Neural progenitor cell (in vitro differentiated cells): ENCODE results near the gene NEDD8. TPM values are rescaled to one million over a fixed set of nuclear protein-coding genes. Genes with fewer than 3 reads are reported as not detected.
A peak's percentile ranks its signal among the peaks of the same experiment; 100 is the strongest.

Experiments
- DNase-seq: peaks from one replicate; pipeline ENCODE4 v3.0.0-alpha.2; 2016; ENCODE audit warnings: low spot score
- H2AFZ ChIP-seq: fragments of 200-600 bp; sonication (generic); replicated peaks from 2 replicates; pipeline ENCODE4 v1.6.1; 2016; ENCODE audit warnings: antibody characterized with exemption
- H3F3A ChIP-seq: fragments of 200-600 bp; sonication (generic); 2 replicates; pipeline ENCODE4 v1.6.1; 2016; ENCODE audit warnings: antibody characterized with exemption, low read depth
- H3K27ac ChIP-seq: fragments of 200-600 bp; sonication (generic); 2 replicates; pipeline ENCODE4 v1.5.1; 2016; ENCODE audit warnings: mild to moderate bottlenecking
- H3K27me3 ChIP-seq: fragments of 200-600 bp; sonication (generic); 2 replicates; pipeline ENCODE4 v1.6.1; 2016; ENCODE audit warnings: mild to moderate bottlenecking, moderate library complexity
- H3K36me3 ChIP-seq: fragments of 200-600 bp; sonication (generic); 2 replicates; pipeline ENCODE4 v1.5.1; 2016
- H3K4me1 ChIP-seq: fragments of 200-600 bp; sonication (generic); 2 replicates; pipeline ENCODE4 v1.6.1; 2016; ENCODE audit warnings: mixed run types
- H3K4me2 ChIP-seq: fragments of 200-600 bp; sonication (generic); 2 replicates; pipeline ENCODE4 v1.6.1; 2016
- H3K4me3 ChIP-seq: fragments of 200-600 bp; sonication (generic); 2 replicates; pipeline ENCODE4 v1.5.1; 2016
- H3K79me2 ChIP-seq: fragments of 200-600 bp; sonication (generic); 2 replicates; pipeline ENCODE4 v1.6.1; 2016; ENCODE audit warnings: low read depth
- H3K9ac ChIP-seq: fragments of 200-600 bp; sonication (generic); 2 replicates; pipeline ENCODE4 v1.6.1; 2016
- H3K9me3 ChIP-seq: fragments of 200-600 bp; sonication (generic); 2 replicates; pipeline ENCODE4 v1.5.1; 2016; ENCODE audit warnings: low read depth
- H4K20me1 ChIP-seq: fragments of 200-600 bp; sonication (generic); 2 replicates; pipeline ENCODE4 v1.6.1; 2016; ENCODE audit warnings: low read depth
- H3K27ac Mint-ChIP-seq: 3 replicates; pipeline ENCODE4 v1.8.0; 2021; ENCODE audit warnings: mixed read lengths
- H3K27me3 Mint-ChIP-seq: 2 replicates; pipeline ENCODE4 v1.8.0; 2022; ENCODE audit warnings: low read depth, mild to moderate bottlenecking, inconsistent platforms, moderate library complexity, mixed read lengths; ENCODE audit not compliant: insufficient read depth
- H3K36me3 Mint-ChIP-seq: 3 replicates; pipeline ENCODE4 v1.8.0; 2021; ENCODE audit warnings: mixed read lengths
- H3K4me1 Mint-ChIP-seq: 3 replicates; pipeline ENCODE4 v1.8.0; 2021; ENCODE audit warnings: mixed read lengths
- H3K4me3 Mint-ChIP-seq: 3 replicates; pipeline ENCODE4 v1.8.0; 2021; ENCODE audit warnings: mild to moderate bottlenecking, moderate library complexity, mixed read lengths
- H3K9me3 Mint-ChIP-seq: 3 replicates; pipeline ENCODE4 v1.8.0; 2020; ENCODE audit warnings: mixed read lengths
- EZH2 ChIP-seq: fragments of 200-600 bp; sonication (generic); IDR thresholded peaks from 2 replicates; pipeline ENCODE4 v1.6.1; 2017; ENCODE audit warnings: antibody characterized with exemption, mild to moderate bottlenecking, moderate library complexity
- EZH2phosphoT487 ChIP-seq: fragments of 200-600 bp; sonication (generic); IDR thresholded peaks from 2 replicates; pipeline ENCODE4 v1.6.1; 2017; ENCODE audit warnings: antibody characterized with exemption
- total RNA-seq: library from RNA; depleted of rRNA; stranded (reverse); fragments of >200 nt; gene quantifications from 2 replicates; pipeline ENCODE4 v1.2.3, GENCODE V29; 2015; ENCODE audit warnings: low replicate concordance
- TF ChIP-seq, protein P1 (sequence below): fragments of 200-600 bp; sonication (generic); IDR thresholded peaks from 2 replicates; pipeline ENCODE4 v1.5.1; 2017; ENCODE audit warnings: antibody characterized with exemption, mild to moderate bottlenecking

The NEDD8 gene
- total RNA-seq, 1 donor from 2014 or later = 220 TPM

DNA sequence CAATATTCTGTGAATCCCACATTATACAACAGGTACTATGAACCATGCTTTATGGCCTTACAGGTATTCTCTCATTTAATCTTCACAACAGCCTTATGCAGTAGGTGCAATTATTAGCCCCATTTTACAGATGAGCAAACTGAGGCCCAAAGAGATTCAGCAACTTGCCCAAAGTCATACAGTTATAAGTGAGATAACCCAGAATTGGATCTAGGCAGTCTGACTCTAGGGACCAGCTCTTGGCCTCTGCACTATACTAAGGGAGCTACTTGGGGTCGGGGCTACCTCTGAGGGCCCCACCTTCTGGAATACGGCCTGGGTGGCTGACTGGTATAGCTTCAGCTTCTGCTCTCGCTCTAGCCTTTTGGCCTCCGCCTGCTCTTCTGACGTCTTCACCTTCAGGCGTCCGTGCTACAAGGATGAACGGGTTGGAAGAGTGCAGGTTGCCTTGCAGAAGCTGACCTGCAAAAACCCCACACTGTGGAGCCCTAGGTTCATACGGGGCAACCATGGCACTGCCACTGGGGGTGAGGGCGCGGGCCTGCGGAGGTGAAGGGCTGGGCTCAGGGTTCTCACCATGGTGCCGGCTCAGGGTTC is 38.5 kb upstream of the NEDD8 start:
- Histone ChIP-seq H3K9ac (peak overlapping the region; percentile 68), H3K4me3 (peak overlapping the region; percentile 86), H3K27me3 (no peaks in the 10 kb centered on the region), H4K20me1 (no peaks in the 10 kb centered on the region), H3K27ac (no peak overlapping the region), H3K4me2 (peak overlapping the region; percentile 82), H3K79me2 (peaks cover 8% of the 10 kb centered on the region), H3K36me3 (no peaks in the 10 kb centered on the region), H3F3A (peaks cover 10% of the 10 kb centered on the region), H2AFZ (peak overlapping the region; percentile 91), H3K9me3 (no peaks in the 10 kb centered on the region), H3K4me1 (peaks cover 6% of the 10 kb centered on the region)
- peak overlapping the region; percentile 90 for H3K27ac Mint-ChIP-seq
- DNase-seq = no peak
- no peaks in the 10 kb centered on the region for H3K9me3 Mint-ChIP-seq
- H3K4me1 Mint-ChIP-seq = peaks cover 15% of the 10 kb centered on the region
- peak overlapping the region; percentile 91 for H3K4me3 Mint-ChIP-seq
- peaks cover 2% of the 10 kb centered on the region for H3K36me3 Mint-ChIP-seq
- H3K27me3 Mint-ChIP-seq = peaks cover 8% of the 10 kb centered on the region
- TF ChIP-seq, protein P1, sequence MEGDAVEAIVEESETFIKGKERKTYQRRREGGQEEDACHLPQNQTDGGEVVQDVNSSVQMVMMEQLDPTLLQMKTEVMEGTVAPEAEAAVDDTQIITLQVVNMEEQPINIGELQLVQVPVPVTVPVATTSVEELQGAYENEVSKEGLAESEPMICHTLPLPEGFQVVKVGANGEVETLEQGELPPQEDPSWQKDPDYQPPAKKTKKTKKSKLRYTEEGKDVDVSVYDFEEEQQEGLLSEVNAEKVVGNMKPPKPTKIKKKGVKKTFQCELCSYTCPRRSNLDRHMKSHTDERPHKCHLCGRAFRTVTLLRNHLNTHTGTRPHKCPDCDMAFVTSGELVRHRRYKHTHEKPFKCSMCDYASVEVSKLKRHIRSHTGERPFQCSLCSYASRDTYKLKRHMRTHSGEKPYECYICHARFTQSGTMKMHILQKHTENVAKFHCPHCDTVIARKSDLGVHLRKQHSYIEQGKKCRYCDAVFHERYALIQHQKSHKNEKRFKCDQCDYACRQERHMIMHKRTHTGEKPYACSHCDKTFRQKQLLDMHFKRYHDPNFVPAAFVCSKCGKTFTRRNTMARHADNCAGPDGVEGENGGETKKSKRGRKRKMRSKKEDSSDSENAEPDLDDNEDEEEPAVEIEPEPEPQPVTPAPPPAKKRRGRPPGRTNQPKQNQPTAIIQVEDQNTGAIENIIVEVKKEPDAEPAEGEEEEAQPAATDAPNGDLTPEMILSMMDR = no peak
- no peak for TF ChIP-seq EZH2phosphoT487
- no peak for TF ChIP-seq EZH2

DNA sequence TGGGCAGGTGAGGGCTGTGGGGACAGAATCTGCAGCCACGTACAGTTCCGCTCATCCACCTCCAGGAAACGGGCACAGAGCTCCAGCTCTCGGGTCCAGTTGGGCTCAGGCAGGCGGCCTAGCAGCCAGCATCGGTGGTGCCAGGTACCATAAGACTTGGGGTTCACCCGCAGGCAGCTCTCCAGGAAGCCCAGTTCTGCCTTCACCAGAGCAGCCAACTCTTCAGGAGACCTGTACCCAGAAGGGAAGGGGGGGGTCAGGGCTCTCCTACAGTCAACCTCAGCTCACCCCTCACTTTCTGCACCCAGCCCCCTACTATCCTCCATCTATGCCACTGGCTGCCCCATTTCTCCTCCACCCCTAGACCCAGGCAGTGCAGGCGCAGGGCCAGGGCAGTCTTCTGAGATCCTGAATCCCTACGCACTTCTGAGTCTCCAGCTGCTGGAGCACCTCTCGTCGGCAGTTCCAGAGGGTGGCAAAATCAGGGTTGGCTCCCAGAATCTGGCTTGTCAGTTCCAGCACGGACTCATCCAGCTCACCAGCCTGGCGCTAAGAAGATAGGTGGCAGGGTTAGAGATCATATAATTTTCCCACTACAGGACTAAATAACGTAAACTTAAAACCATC is 37.9 kb upstream of the NEDD8 start:
- Mint-ChIP-seq H3K4me1 (peaks cover 15% of the 10 kb centered on the region), H3K4me3 (peak overlapping the region; percentile 91), H3K9me3 (no peaks in the 10 kb centered on the region), H3K27ac (no peak overlapping the region), H3K36me3 (peaks cover 2% of the 10 kb centered on the region), H3K27me3 (peaks cover 8% of the 10 kb centered on the region)
- Histone ChIP-seq H3K27me3 (no peaks in the 10 kb centered on the region), H3K36me3 (no peaks in the 10 kb centered on the region), H3F3A (peaks cover 10% of the 10 kb centered on the region), H3K27ac (no peak overlapping the region), H3K4me3 (no peak overlapping the region), H3K4me1 (peaks cover 6% of the 10 kb centered on the region), H3K4me2 (no peak overlapping the region), H4K20me1 (no peaks in the 10 kb centered on the region), H3K9ac (no peak overlapping the region), H2AFZ (no peak overlapping the region), H3K79me2 (peaks cover 8% of the 10 kb centered on the region), H3K9me3 (no peaks in the 10 kb centered on the region)
- no peak for TF ChIP-seq EZH2phosphoT487
- TF ChIP-seq, protein P1 = no peak
- no peak for TF ChIP-seq EZH2
- no peak for DNase-seq

DNA sequence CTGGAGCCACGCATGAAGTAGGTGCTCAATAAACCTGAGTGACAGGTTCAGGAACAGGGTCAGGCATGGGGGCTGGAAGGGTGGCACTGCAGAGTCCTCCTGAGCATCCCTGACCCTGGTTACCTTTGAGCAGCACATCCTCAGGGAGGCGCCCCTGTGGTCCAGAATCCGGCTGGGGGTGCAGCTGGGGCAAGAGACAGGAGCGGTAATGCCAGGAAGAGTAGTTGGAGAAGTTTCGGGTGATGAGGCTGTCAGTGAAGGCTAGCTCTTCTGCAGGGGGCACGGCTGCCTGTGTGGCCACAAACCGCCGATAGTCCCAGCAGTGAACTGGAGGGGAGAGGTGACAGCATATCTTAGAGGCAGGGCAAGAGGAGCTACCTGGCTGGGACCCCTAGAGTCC is 37.2 kb upstream of the NEDD8 start:
- no peak overlapping the region for H2AFZ ChIP-seq
- Mint-ChIP-seq H3K9me3 (no peaks in the 10 kb centered on the region), H3K4me3 (peak overlapping the region; percentile 52)

More for the DNA sequence above, 37.2 kb upstream of the NEDD8 start:
- peaks cover 10% of the 10 kb centered on the region for H3F3A ChIP-seq
- H3K79me2 ChIP-seq = peaks cover 8% of the 10 kb centered on the region
- H3K27ac ChIP-seq = no peak overlapping the region
- H3K9me3 ChIP-seq = no peaks in the 10 kb centered on the region
- peaks cover 15% of the 10 kb centered on the region for H3K4me1 Mint-ChIP-seq
- no peaks in the 10 kb centered on the region for H3K27me3 ChIP-seq
- no peak overlapping the region for H3K27ac Mint-ChIP-seq
- H3K4me2 ChIP-seq = no peak overlapping the region
- H3K4me1 ChIP-seq = peaks cover 6% of the 10 kb centered on the region
- H3K36me3 Mint-ChIP-seq = peaks cover 2% of the 10 kb centered on the region
- H4K20me1 ChIP-seq = no peaks in the 10 kb centered on the region
- no peak overlapping the region for H3K4me3 ChIP-seq
- H3K36me3 ChIP-seq = no peaks in the 10 kb centered on the region
- TF ChIP-seq EZH2 = no peak
- TF ChIP-seq, protein P1 = no peak
- no peak for TF ChIP-seq EZH2phosphoT487
- no peak for DNase-seq
- no peak overlapping the region for H3K9ac ChIP-seq
- peaks cover 8% of the 10 kb centered on the region for H3K27me3 Mint-ChIP-seq
